ENCODE results near the gene RBBP4. TPM values are rescaled to one million over a fixed set of nuclear protein-coding genes. Genes with fewer than 3 reads are reported as not detected.

Gene RBBP4
- total RNA-seq, 1 experiment from 2014 or later: 136 TPM

Other genes with a start within 250 kb of the RBBP4 start
- not detected in 2 replicates for gene ZBTB8B, start 186.1 kb upstream of the RBBP4 start, total RNA-seq (2014; rRNA removed; shearing (Covaris generic); ENCODE audit: low replicate concordance)
- 3.4 and 6.4 TPM in 2 replicates for gene ZBTB8A, start 111.8 kb upstream of the RBBP4 start, total RNA-seq (2014; rRNA removed; shearing (Covaris generic); ENCODE audit: low replicate concordance)
- 30.1 and 144 TPM in 2 replicates for gene ZBTB8OS, start 658 bp upstream of the RBBP4 start, total RNA-seq (2014; rRNA removed; shearing (Covaris generic); ENCODE audit: low replicate concordance)
- 0.75 and 0.84 TPM in 2 replicates for gene SYNC, start 51.6 kb downstream of the RBBP4 start, total RNA-seq (2014; rRNA removed; shearing (Covaris generic); ENCODE audit: low replicate concordance)
- 78.5 and 86.1 TPM in 2 replicates for gene YARS1, start 166.2 kb downstream of the RBBP4 start, total RNA-seq (2014; rRNA removed; shearing (Covaris generic); ENCODE audit: low replicate concordance)
- 21.3 and 25.5 TPM in 2 replicates for gene S100PBP, start 166.4 kb downstream of the RBBP4 start, total RNA-seq (2014; rRNA removed; shearing (Covaris generic); ENCODE audit: low replicate concordance)
- 3.3 TPM in 1 of 2 replicates, not detected in the other for gene FNDC5, start 219.7 kb downstream of the RBBP4 start, total RNA-seq (2014; rRNA removed; shearing (Covaris generic); ENCODE audit: low replicate concordance)
- not detected in 2 replicates for gene HPCA, start 235.3 kb downstream of the RBBP4 start, total RNA-seq (2014; rRNA removed; shearing (Covaris generic); ENCODE audit: low replicate concordance)